Left lung (tissue), 10 donors: ENCODE measurements around the gene GLTPD2. TPM values are rescaled to one million over a fixed set of nuclear protein-coding genes. Genes with fewer than 3 reads are reported as not detected.

Source experiments
- ATAC-seq: fragments of 200-7000 bp; cut with Tn5 transposase; one replicate; pipeline ENCODE4 v1.9.1; 2020; ENCODE audit warnings: moderate library complexity
- DNase-seq, 4 donors: peaks; one replicate each; pipeline ENCODE4 v3.0.0-alpha.2; 2013 to 2020
- H3K27ac ChIP-seq, 2 donors: fragments of 200-600 bp; sonication (generic) in 1 of 2; one replicate each; pipeline versions ENCODE4 v1.5.0 to v1.8.0; 2020 to 2021
- H3K27me3 ChIP-seq, 2 donors: fragments of 200-600 bp; sonication (generic) in 1 of 2; one replicate each; pipeline versions ENCODE4 v1.5.0 to v1.8.0; 2020 to 2021
- H3K36me3 ChIP-seq, 2 donors: fragments of 200-600 bp; sonication (generic) in 1 of 2; one replicate each; pipeline versions ENCODE4 v1.5.0 to v1.8.0; 2020 to 2021
- H3K4me1 ChIP-seq, 2 donors: fragments of 200-600 bp; one replicate each; pipeline ENCODE4 v1.8.0; 2021
- H3K4me3 ChIP-seq, 2 donors: fragments of 200-600 bp; sonication (generic) in 1 of 2; one replicate each; pipeline versions ENCODE4 v1.5.0 to v1.8.0; 2020 to 2021; ENCODE audit warnings: mild to moderate bottlenecking in 1 of 2
- H3K9me3 ChIP-seq, 2 donors: fragments of 200-600 bp; sonication (generic) in 1 of 2; one replicate each; pipeline versions ENCODE4 v1.5.0 to v1.8.0; 2020 to 2021
- intact Hi-C, 2 donors: fragments of 100-400 bp; cut with DNase I; formaldehyde crosslinking; loops; one replicate each; pipeline versions ENCODE4 v1.11.2 to v1.14.2; 2022
- polyA plus RNA-seq, 6 donors: library from polyadenylated mRNA; unstranded; fragments of 120-200 nt; gene quantifications; one replicate each; pipeline ENCODE4 v1.2.1, GENCODE V29; 2013; ENCODE audit not compliant: insufficient read length in 6 of 6
- total RNA-seq, 2 donors: library from RNA; stranded (reverse); fragmentation: NEBNext Ultra II Directional; extraction: Animal tissue kit (Norgen Biotek cat#: 25700); gene quantifications; one replicate each; pipeline ENCODE4 v1.2.1, GENCODE V29; 2021
- TF ChIP-seq, protein P1 (sequence below), 2 donors: fragments of 200-600 bp; sonication (generic) in 1 of 2; IDR thresholded peaks; one replicate each; pipeline versions ENCODE4 v1.5.0 to v1.8.0; 2021; ENCODE audit warnings: antibody characterized with exemption in 2 of 2
- donor health status: DM: no; HTN: yes; CAD: no.
- donor health status: DM: no; HTN: no; CAD: no.

The GLTPD2 gene
- total and polyA plus RNA-seq, 8 donors = 0.59 to 1.5 (median 0.99) TPM; not detected in 2

GRCh38 chr17:4788159-4788806, 481 bp upstream of the GLTPD2 start:
- TF ChIP-seq, protein P1, sequence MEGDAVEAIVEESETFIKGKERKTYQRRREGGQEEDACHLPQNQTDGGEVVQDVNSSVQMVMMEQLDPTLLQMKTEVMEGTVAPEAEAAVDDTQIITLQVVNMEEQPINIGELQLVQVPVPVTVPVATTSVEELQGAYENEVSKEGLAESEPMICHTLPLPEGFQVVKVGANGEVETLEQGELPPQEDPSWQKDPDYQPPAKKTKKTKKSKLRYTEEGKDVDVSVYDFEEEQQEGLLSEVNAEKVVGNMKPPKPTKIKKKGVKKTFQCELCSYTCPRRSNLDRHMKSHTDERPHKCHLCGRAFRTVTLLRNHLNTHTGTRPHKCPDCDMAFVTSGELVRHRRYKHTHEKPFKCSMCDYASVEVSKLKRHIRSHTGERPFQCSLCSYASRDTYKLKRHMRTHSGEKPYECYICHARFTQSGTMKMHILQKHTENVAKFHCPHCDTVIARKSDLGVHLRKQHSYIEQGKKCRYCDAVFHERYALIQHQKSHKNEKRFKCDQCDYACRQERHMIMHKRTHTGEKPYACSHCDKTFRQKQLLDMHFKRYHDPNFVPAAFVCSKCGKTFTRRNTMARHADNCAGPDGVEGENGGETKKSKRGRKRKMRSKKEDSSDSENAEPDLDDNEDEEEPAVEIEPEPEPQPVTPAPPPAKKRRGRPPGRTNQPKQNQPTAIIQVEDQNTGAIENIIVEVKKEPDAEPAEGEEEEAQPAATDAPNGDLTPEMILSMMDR (IDR thresholded peaks at IDR 0.05) = no peak
- Histone ChIP-seq H3K27ac (no peak overlapping the region), H3K4me1 (peaks cover 23 to 42% of the 10 kb centered on the region in 2 donors), H3K9me3 (no peaks in the 10 kb centered on the region), H3K4me3 (peak overlapping the region in 1 of 2 donors; percentile 73), H3K36me3 (no peaks in the 10 kb centered on the region), H3K27me3 (peaks cover 29 to 74% of the 10 kb centered on the region in 2 donors)
- ATAC-seq = no peak
- intact Hi-C loops = no loop called here
- no peak for DNase-seq

DNA sequence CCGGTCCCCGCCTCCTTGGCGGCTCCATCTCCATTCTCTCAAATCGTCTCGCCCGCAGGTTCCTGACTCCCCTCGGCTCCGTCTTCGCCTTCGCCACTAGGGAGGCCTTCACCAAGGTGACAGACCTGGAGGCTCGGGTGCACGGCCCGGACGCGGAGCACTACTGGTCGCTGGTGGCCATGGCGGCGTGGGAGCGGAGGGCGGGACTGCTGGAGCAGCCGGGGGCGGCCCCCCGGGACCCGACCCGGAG, 862 bp downstream of the GLTPD2 start:
- intact Hi-C loops = no loop called here
- Histone ChIP-seq H3K4me3 (peak overlapping the region; percentile 73 to 80), H3K27ac (peak overlapping the region; percentile 94 to 95), H3K36me3 (no peaks in the 10 kb centered on the region), H3K9me3 (no peaks in the 10 kb centered on the region), H3K27me3 (peaks cover 16 to 60% of the 10 kb centered on the region in 2 donors), H3K4me1 (peaks cover 23 to 42% of the 10 kb centered on the region in 2 donors)
- DNase-seq (no peak), ATAC-seq (no peak)
- TF ChIP-seq, protein P1 (IDR thresholded peaks at IDR 0.05) = no peak

GRCh38 chr17:4789951-4790704, 1.4 kb downstream of the GLTPD2 start:
- peaks cover 23 to 40% of the 10 kb centered on the region in 2 donors for H3K4me1 ChIP-seq
- peaks cover 13 to 55% of the 10 kb centered on the region in 2 donors for H3K27me3 ChIP-seq
- H3K9me3 ChIP-seq = no peaks in the 10 kb centered on the region
- ATAC-seq (peak; percentile 92), DNase-seq (peak; percentile 86 to 97 (median 90))
- H3K4me3 ChIP-seq = peak overlapping the region; percentile 73 to 80
- TF ChIP-seq, protein P1 (IDR thresholded peaks at IDR 0.05) = peak; percentile 68 to 83
- no peaks in the 10 kb centered on the region for H3K36me3 ChIP-seq
- H3K27ac ChIP-seq = peak overlapping the region; percentile 94 to 95
- intact Hi-C loops = loop anchor here in 1 of 2 donors (5.0 kb wide), 1 partner anchor 102 kb away; no protein-coding TSS in a partner anchor

- H3K27ac ChIP-seq = peak overlapping the region; percentile 94 to 95
- no peaks in the 10 kb centered on the region for H3K9me3 ChIP-seq
- ATAC-seq (no peak), DNase-seq (no peak)
- no peaks in the 10 kb centered on the region for H3K36me3 ChIP-seq
- peaks cover 18 to 34% of the 10 kb centered on the region in 2 donors for H3K4me1 ChIP-seq
- H3K4me3 ChIP-seq = peak overlapping the region; percentile 73 to 80
- TF ChIP-seq, protein P1 (IDR thresholded peaks at IDR 0.05) = no peak
- H3K27me3 ChIP-seq = peaks cover 7 to 49% of the 10 kb centered on the region in 2 donors
- intact Hi-C loops = loop anchor here in 1 of 2 donors (5.0 kb wide), 1 partner anchor 102 kb away; no protein-coding TSS in a partner anchor
These were observed 1.9 kb downstream of the GLTPD2 start for GRCh38 chr17:4790705-4791088.

DNA sequence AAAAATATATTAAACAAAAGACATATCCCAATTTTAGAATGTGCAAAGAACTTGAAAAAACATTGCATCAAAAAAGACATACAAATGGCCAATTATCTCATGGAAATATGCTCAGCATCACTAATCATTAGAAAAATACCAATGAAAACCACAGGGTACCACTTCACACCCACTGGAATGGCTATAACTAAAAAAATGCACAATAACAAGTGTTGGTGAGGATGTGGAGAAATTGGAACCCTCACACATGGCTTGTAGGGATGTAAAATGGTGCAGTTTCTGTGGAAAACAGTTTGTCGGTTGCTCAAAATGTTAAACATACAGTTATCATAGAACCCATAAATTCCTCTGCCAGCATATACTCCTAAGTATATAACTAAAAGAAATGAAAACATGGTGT, 6.4 kb downstream of the GLTPD2 start:
- ATAC-seq (no peak), DNase-seq (no peak)
- Histone ChIP-seq H3K4me1 (peaks cover 7 to 17% of the 10 kb centered on the region in 2 donors), H3K27ac (peak overlapping the region in 1 of 2 donors; percentile 66), H3K27me3 (peaks cover 0 to 10% of the 10 kb centered on the region in 2 donors), H3K36me3 (peaks cover 0 to 27% of the 10 kb centered on the region in 2 donors), H3K9me3 (no peaks in the 10 kb centered on the region), H3K4me3 (no peak overlapping the region)
- intact Hi-C loops = no loop called here
- TF ChIP-seq, protein P1 (IDR thresholded peaks at IDR 0.05) = no peak
